Duodenal mucosa (tissue), 2 donors: ENCODE results near the gene DLX6.
A peak's percentile ranks its signal among the peaks of the same experiment; 100 is the strongest.

ENCODE experiments used
- H3K27ac ChIP-seq: one replicate; pipeline ENCODE4 v1.7.0; 2013; ENCODE audit warnings: low read depth, low read length
- H3K27me3 ChIP-seq, 2 donors: one replicate each; pipeline ENCODE4 v1.7.0; 2013; ENCODE audit warnings: low read length in 2 of 2, control low read depth in 1 of 2; ENCODE audit not compliant: insufficient read depth in 2 of 2, control insufficient read depth in 1 of 2
- H3K36me3 ChIP-seq, 2 donors: one replicate each; pipeline ENCODE4 v1.7.0; 2013; ENCODE audit warnings: low read length in 2 of 2, control low read depth in 1 of 2; ENCODE audit not compliant: insufficient read depth in 2 of 2, control insufficient read depth in 1 of 2
- H3K4me1 ChIP-seq, 2 donors: one replicate each; pipeline ENCODE4 v1.7.0; 2013; ENCODE audit warnings: low read length in 2 of 2, control low read depth in 1 of 2; ENCODE audit not compliant: insufficient read depth in 2 of 2, control insufficient read depth in 1 of 2
- H3K4me3 ChIP-seq, 2 donors: one replicate each; pipeline ENCODE4 v1.7.0; 2013; ENCODE audit warnings: low read length in 2 of 2, low read depth in 1 of 2
- H3K9ac ChIP-seq, 2 donors: one replicate each; pipeline ENCODE4 v1.7.0; 2013; ENCODE audit warnings: low read length in 2 of 2, low read depth in 1 of 2
- H3K9me3 ChIP-seq, 2 donors: one replicate each; pipeline ENCODE4 v1.7.0; 2013; ENCODE audit warnings: low read length in 2 of 2, control low read depth in 1 of 2; ENCODE audit not compliant: control insufficient read depth in 1 of 2

The DLX6 gene

DNA sequence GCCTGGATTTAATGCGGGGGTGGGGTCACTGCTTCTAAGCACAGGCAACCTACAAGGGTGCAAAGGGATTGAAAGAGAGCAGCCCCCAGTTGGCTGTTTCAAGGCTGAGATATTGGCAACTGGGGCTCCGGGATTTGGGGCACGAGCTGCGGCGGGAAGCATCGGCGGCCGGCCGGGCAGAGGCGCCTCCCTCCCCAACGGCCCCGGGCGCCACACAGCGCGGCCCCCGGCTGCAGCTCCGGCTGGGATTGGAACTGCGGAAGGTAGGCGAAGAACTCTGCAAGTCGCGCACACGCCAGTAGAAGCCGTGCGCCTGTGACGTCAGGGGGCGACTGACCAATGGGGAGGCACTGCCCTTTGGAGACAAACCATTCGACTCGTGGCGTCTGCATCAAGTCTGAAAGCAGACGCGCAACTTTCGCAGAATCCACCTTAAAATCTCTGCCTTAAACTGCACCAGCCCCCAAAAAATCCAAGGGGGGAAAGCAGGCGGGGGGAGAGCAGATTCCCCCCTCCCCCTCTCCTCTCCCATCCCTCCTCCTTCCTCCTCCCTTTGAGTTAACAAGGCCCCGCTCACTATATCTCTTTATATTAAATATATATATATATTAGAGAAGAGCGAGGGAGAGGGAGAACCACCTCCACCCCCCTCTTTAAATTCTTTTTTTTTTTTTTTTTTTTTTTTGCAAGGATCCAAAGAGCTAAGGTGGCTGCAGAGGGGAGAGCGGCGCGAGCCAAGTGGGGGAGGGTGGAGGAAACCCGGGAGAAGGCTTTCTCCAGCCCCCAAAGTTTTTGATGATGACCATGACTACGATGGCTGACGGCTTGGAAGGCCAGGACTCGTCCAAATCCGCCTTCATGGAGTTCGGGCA lies at the start of gene DLX6:
Gene DLX6 (plus strand): TSS at position 371 of the 872 bp plus-strand sequence. CDS start 425 bp downstream, at position 796.
- Histone ChIP-seq H3K27me3 (peaks cover 82 to 91% of the 10 kb centered on the region in 2 donors), H3K9ac (no peak within 1 kb of the TSS), H3K4me1 (peaks cover 0 to 5% of the 10 kb centered on the region in 2 donors), H3K36me3 (no peaks in the 10 kb centered on the region), H3K9me3 (no peaks in the 10 kb centered on the region), H3K27ac (no peak within 1 kb of the TSS), H3K4me3 (peak within 1 kb of the TSS in 1 of 2 donors; percentile 53)

DNA sequence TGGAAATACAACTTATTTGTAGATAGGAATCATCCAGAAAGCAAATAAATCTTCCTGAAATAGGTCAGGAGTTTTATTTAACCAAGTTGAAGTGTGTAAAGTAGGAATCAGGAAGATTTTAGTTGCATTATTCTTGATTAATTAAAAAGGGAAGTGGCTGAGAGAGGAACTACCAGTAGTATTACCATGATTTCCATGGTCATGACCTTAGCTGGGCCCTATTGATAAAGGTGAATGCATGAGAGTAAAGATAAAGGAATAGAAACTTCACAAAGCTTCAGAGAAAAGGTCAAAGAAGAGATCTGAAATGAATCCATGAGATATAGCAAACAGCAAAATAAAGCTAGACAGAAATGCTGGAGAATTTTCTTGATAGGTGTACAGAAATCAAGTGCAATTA lies 46.2 kb upstream of the DLX6 start:
- Histone ChIP-seq H3K4me1 (no peaks in the 10 kb centered on the region), H3K27ac (no peak overlapping the region), H3K9ac (no peak overlapping the region), H3K4me3 (no peak overlapping the region), H3K27me3 (peaks cover 0 to 5% of the 10 kb centered on the region in 2 donors), H3K36me3 (no peaks in the 10 kb centered on the region), H3K9me3 (no peaks in the 10 kb centered on the region)

DNA sequence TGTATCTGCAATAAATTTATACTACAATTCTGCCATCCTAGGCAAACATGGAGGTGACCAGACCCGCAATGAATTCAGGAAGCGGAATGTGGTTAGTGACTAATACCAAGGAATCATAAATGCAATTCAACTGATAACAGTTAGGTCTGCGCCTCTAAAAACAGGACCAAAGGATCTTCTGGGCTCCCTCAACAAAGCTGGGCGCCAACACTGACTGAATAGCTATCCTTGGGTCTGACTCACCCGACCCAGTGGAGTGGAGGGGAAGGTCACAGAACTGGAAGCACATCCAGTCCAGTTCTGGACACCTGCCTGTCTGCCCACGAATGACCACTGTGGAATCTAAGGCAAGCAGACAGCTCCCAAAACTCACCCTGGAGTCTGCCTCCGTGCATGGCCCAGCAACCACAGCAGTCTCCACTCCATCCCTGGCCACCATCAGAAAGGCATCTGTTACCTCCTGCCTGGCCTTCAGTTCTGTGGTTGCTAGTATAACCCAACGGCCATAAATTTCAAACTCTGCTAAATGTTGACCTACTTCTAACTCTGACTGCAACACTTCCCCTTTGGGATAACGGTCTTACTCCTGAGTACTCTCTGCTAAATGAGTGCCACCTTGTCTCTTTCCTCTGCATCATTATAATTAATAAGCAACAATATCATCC lies 43.0 kb upstream of the DLX6 start:
- Histone ChIP-seq H3K36me3 (no peaks in the 10 kb centered on the region), H3K9me3 (no peaks in the 10 kb centered on the region), H3K27ac (no peak overlapping the region), H3K27me3 (peaks cover 0 to 5% of the 10 kb centered on the region in 2 donors), H3K4me1 (no peaks in the 10 kb centered on the region), H3K4me3 (no peak overlapping the region), H3K9ac (no peak overlapping the region)

DNA sequence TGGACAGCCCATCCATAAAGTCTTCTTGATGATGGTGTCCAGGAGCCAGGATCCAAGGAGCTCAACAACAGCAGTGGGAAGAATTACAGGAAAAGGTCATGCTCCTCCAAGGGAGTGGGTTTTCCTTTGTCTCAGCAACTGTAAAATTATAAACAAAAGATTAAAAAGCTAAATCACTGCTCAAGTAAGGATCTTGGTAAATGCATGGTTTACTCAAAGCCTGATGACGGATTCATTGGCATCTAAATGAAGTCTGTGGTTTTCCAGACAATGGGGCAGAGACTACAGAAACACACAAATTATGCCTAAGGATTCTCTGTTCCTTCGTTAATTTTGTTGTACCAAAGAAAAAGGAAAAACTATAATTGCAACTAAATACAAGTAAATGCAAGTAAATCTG lies 36.4 kb upstream of the DLX6 start:
- H3K27me3 ChIP-seq: no peaks in the 10 kb centered on the region
- no peaks in the 10 kb centered on the region for H3K4me1 ChIP-seq
- no peak overlapping the region for H3K4me3 ChIP-seq
- no peaks in the 10 kb centered on the region for H3K9me3 ChIP-seq
- no peaks in the 10 kb centered on the region for H3K36me3 ChIP-seq
- H3K27ac ChIP-seq: no peak overlapping the region
- H3K9ac ChIP-seq: no peak overlapping the region

DNA sequence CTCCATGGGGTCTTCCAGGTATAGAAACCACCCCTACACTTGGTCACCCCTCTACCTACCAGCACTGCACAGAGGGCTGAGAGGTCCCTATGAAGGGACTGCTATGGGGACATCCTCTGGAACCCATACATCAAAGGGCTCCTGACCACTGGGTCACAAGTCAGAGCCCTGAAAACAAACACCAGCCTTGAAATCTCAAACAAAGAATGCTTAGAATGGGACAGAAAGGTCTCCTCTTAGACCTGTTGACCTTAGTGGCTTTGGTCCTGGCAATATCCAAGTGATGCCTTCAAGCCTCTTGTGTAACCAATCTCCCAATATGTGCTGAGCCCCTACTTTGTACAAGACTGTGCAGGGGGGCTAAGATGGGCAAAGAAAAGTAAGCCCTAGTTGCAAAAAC lies 34.6 kb upstream of the DLX6 start:
- Histone ChIP-seq H3K4me1 (no peaks in the 10 kb centered on the region), H3K27me3 (no peaks in the 10 kb centered on the region), H3K9me3 (no peaks in the 10 kb centered on the region), H3K9ac (no peak overlapping the region), H3K27ac (no peak overlapping the region), H3K4me3 (no peak overlapping the region), H3K36me3 (no peaks in the 10 kb centered on the region)

DNA sequence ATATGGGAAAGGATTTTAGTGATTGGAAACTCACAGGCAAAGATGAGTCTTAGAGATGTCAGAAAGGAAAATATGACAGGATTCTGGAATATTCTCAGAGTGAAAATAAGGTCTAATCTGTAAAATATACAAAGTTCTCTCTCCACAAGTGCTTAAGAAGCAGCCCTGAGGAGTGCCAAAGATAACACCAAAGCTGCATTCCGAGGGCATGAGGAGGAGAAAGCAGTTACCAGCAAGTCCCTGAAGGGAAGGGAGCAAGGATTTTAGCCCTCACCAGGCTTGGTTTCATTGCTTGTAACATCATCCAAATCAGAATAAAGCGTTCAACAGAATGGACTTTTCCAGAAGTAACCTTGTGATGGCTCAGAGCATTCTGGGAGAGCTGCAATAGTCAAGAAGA lies 31.4 kb upstream of the DLX6 start:
- no peak overlapping the region for H3K4me3 ChIP-seq
- H3K4me1 ChIP-seq: no peaks in the 10 kb centered on the region
- no peak overlapping the region for H3K27ac ChIP-seq
- no peaks in the 10 kb centered on the region for H3K36me3 ChIP-seq
- H3K9ac ChIP-seq: no peak overlapping the region
- no peaks in the 10 kb centered on the region for H3K27me3 ChIP-seq
- no peaks in the 10 kb centered on the region for H3K9me3 ChIP-seq

DNA sequence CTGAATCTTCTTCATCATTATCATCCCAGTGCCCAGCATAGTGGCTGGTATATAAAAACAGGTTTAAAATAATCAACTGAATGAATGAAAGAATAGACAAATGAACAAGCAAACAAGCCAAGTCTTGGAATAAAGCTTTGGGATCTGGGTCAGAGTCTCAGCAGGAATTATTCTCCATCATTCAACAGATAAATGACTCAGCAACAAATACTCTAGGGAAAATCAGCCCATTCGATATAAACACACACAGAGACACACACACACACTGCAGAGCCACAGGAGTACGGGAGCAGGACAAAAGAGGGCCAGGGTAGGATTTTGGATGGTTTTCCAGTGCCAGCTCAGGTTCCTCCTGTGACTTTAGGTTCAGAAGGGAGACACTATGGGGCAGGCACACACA lies 29.2 kb upstream of the DLX6 start:
- no peak overlapping the region for H3K4me3 ChIP-seq
- H3K36me3 ChIP-seq: no peaks in the 10 kb centered on the region
- H3K27me3 ChIP-seq: no peaks in the 10 kb centered on the region
- H3K9ac ChIP-seq: no peak overlapping the region
- no peak overlapping the region for H3K27ac ChIP-seq
- H3K9me3 ChIP-seq: no peaks in the 10 kb centered on the region
- H3K4me1 ChIP-seq: no peaks in the 10 kb centered on the region

DNA sequence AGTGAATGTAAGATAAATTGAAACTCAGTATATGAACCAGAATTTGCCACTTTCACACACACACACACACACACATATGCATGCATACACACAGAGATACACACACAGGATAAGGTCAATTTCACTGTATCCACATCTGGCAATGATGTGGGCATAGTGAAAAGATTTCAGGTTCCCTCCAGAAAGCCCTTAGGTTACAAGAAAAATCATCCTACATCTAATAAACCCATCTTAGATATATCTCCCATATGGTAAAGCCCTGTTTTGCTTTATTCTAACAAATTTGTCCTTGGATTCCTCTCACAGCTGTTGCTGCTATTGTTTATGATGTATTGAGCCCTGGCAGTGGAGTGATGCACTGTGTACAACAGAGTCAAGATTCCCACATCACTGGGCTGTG lies 27.9 kb upstream of the DLX6 start:
- no peak overlapping the region for H3K9ac ChIP-seq
- H3K27ac ChIP-seq: no peak overlapping the region
- H3K4me3 ChIP-seq: no peak overlapping the region
- H3K36me3 ChIP-seq: no peaks in the 10 kb centered on the region
- H3K27me3 ChIP-seq: no peaks in the 10 kb centered on the region
- no peaks in the 10 kb centered on the region for H3K4me1 ChIP-seq
- no peaks in the 10 kb centered on the region for H3K9me3 ChIP-seq

DNA sequence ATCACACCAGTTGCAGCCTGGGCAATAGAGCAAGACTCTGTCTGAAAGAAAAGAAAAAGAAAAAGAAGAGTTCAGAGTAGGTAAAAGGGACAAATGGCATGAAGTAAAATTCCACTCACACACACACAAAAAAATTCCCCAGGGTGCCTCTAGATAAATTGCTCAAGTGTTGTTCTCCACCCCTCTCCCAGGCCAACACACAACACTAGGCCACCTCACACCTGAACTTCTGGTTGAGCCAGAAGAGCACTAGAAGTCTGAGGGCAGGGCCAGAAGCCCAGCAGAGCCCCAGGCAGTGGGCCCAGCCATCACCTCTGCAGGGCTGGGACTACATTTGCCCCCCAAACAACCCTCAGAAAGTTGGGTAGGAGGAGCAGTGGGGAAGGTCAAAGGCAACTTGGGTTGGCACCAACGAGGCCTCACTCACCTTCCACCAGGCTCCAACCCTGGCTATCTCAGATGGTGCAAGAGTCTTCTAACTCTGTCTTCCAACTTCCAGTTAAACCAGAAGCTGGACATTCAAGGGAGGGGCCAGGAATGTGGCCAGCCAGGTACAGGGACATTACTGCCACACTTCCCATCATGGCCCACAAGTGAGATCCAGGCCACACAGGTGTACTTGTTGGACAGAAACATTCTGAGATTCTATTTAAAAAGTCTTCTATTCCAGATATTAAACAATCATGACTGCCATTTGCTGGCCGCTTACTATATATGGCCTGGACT lies 25.6 kb upstream of the DLX6 start:
- Histone ChIP-seq H3K27me3 (no peaks in the 10 kb centered on the region), H3K4me3 (no peak overlapping the region), H3K4me1 (no peaks in the 10 kb centered on the region), H3K36me3 (no peaks in the 10 kb centered on the region), H3K27ac (no peak overlapping the region), H3K9me3 (no peaks in the 10 kb centered on the region), H3K9ac (no peak overlapping the region)

DNA sequence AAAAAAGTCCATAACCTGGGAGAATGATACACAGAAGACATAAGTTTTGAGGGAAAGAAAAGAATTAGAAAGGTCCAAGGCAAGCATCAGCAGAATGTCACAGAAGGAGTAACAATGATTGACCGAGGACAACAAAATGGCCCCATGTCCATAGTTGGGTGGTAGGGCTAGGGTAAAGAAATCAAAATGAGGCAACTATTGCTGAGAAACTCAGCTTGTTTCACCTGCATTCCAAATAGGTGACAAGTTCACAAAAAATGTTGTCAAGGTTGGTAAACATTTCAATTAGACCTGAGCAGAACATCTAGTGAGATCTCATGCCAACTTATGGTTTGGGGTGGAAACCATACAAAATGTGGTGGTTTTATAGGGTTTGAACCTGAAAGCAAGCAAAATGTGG lies 22.8 kb upstream of the DLX6 start:
- no peaks in the 10 kb centered on the region for H3K36me3 ChIP-seq
- no peaks in the 10 kb centered on the region for H3K4me1 ChIP-seq
- no peak overlapping the region for H3K27ac ChIP-seq
- no peaks in the 10 kb centered on the region for H3K9me3 ChIP-seq
- H3K4me3 ChIP-seq: no peak overlapping the region
- H3K9ac ChIP-seq: no peak overlapping the region
- peaks cover 7 to 19% of the 10 kb centered on the region in 2 donors for H3K27me3 ChIP-seq
